ENCODE data around the gene DAB1. TPM values are rescaled to one million over a fixed set of nuclear protein-coding genes. Genes with fewer than 3 reads are reported as not detected.

The DAB1 gene
- 0.87 and 4.0 TPM in 2 replicates for total RNA-seq

GRCh38 chr1:57423656-57424211, at the start of gene DAB1:
TSS of gene DAB1 (minus strand) at chr1:57424060. CDS start at chr1:57291030, 133,030 bp downstream.

GRCh38 chr1:56965916-56966697, 457.8 kb downstream of the DAB1 start, which contains the start of gene C8B:
TSS of gene C8B (minus strand) at chr1:56966015. CDS start at chr1:56965948, 67 bp downstream.

